Measurements from ENCODE around the gene MFSD12.

GRCh38 chr19:3534375-3535234, 22.8 kb downstream of the MFSD12 start:
- no peak for TF ChIP-seq CTCF (IDR thresholded peaks at IDR 0.05; ENCODE audit: poor library complexity)
- no peak for TF ChIP-seq EZH2 (IDR thresholded peaks at IDR 0.05; ENCODE audit: borderline replicate concordance)
